SK-N-MC (cell line): ENCODE measurements around the gene CCDC8.

Source experiments
- EZH2 ChIP-seq: fragments of 200-600 bp; sonication (generic); IDR thresholded peaks from one replicate; pipeline ENCODE4 v1.6.1; 2017; ENCODE audit warnings: antibody characterized with exemption
- FOXP2 ChIP-seq: optimal IDR thresholded peaks from 2 replicates; pipeline ENCODE3; 2011; ENCODE audit warnings: mild to moderate bottlenecking, moderate library complexity; ENCODE audit not compliant: insufficient read depth; ENCODE audit errors: extremely low read length, control extremely low read depth
- POLR2AphosphoS5 ChIP-seq: IDR thresholded peaks from 2 replicates; pipeline ENCODE4 v1.6.1; 2012; ENCODE audit warnings: mild to moderate bottlenecking, low read depth, low read length, borderline replicate concordance

DNA sequence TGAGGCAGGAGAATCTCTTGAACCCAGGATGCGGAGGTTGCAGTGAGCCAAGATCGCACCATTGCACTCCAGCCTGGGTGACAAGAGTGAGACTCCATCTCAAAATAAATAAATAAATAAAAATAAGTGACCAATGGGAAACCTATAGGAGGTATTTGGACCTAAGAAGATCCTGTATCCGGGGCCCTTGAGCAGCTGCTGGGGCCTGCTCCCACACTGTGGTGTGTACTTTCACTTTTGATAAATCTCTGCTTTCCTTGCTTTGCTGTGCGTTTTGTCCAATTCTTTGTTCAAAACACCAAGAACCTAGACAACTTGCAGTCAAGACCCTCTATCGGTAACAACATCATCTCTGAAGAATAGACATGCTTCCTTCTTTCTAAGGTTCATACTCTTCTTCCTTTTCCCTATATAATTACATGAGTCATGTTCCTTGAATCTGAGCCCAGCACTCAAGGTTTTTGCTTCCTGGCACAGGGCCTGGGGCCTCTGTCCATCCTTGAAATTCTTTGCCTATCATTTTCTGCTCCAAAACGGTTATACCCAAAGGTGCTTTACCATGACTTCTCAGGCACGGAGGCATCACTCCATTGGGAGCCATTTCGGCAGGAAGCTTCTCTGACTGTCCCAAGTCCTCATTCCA, 29.6 kb upstream of the CCDC8 start:
- TF ChIP-seq EZH2: no peak
- no peak for TF ChIP-seq POLR2AphosphoS5
- no peak for TF ChIP-seq FOXP2
